HepG2 (cell line): ENCODE measurements around the gene KIFC1. TPM values are rescaled to one million over a fixed set of nuclear protein-coding genes. Genes with fewer than 3 reads are reported as not detected.

Experiments
- CHD4 ChIP-seq: fragments of 200-600 bp; sonication (generic); IDR thresholded peaks from 2 replicates; pipeline ENCODE4 v1.7.0; 2017; ENCODE audit warnings: mild to moderate bottlenecking, low read length, borderline replicate concordance
- GMEB2 ChIP-seq: IDR thresholded peaks from 2 replicates; pipeline ENCODE4 v1.6.1; 2016; ENCODE audit warnings: missing biosample characterization, missing genetic modification reagents, low read depth
- HOXA5 ChIP-seq: sonication (generic); formaldehyde crosslinking; IDR thresholded peaks from 2 replicates; pipeline ENCODE4 v1.4.0; 2020; ENCODE audit warnings: missing genetic modification reagents
- ISL2 ChIP-seq: sonication (generic); formaldehyde crosslinking; IDR thresholded peaks from 2 replicates; pipeline ENCODE4 v1.5.0; 2020; ENCODE audit warnings: missing genetic modification reagents
- JARID2 ChIP-seq: sonication (generic); formaldehyde crosslinking; IDR thresholded peaks from 2 replicates; pipeline ENCODE4 v1.8.1; 2023; ENCODE audit warnings: missing genetic modification reagents, inconsistent platforms; ENCODE audit not compliant: insufficient replicate concordance
- PHF20 ChIP-seq: sonication (generic); formaldehyde crosslinking; IDR thresholded peaks from 2 replicates; pipeline ENCODE4 v1.5.0; 2020; ENCODE audit warnings: mild to moderate bottlenecking, missing genetic modification reagents
- PHF5A ChIP-seq: IDR thresholded peaks from one replicate; pipeline ENCODE4 v1.6.1; 2018; ENCODE audit warnings: low read depth, missing genetic modification reagents; ENCODE audit not compliant: unreplicated experiment
- RELA ChIP-seq: sonication (generic); formaldehyde crosslinking; IDR thresholded peaks from 2 replicates; pipeline ENCODE4 v1.4.0; 2020; ENCODE audit warnings: missing genetic modification reagents
- SP2 ChIP-seq: sonication (generic); formaldehyde crosslinking; IDR thresholded peaks from 2 replicates; pipeline ENCODE4 v1.5.1; 2020; ENCODE audit warnings: mild to moderate bottlenecking, missing genetic modification reagents
- STAG1 ChIP-seq: sonication (generic); formaldehyde crosslinking; IDR thresholded peaks from 2 replicates; pipeline ENCODE4 v1.4.0; 2020; ENCODE audit warnings: missing genetic modification reagents
- STAT5B ChIP-seq: sonication (generic); formaldehyde crosslinking; IDR thresholded peaks from 2 replicates; pipeline ENCODE4 v1.4.0; 2020; ENCODE audit warnings: missing genetic modification reagents
- TAF1 ChIP-seq: sonication (generic); formaldehyde crosslinking; IDR thresholded peaks from 2 replicates; pipeline ENCODE4 v1.4.0; 2020; ENCODE audit warnings: missing genetic modification reagents
- TCF7L2 ChIP-seq: IDR thresholded peaks from 2 replicates; pipeline ENCODE4 v1.6.1; 2011; ENCODE audit warnings: mild to moderate bottlenecking, low read depth, low read length, moderate library complexity
- THAP11 ChIP-seq: IDR thresholded peaks from 2 replicates; pipeline ENCODE4 v1.6.1; 2016; ENCODE audit warnings: missing biosample characterization, missing genetic modification reagents
- ZFP1 ChIP-seq: IDR thresholded peaks from 2 replicates; pipeline ENCODE4 v1.6.1; 2016
- ZNF549 ChIP-seq: sonication (generic); formaldehyde crosslinking; IDR thresholded peaks from 2 replicates; pipeline ENCODE4 v1.5.0; 2020; ENCODE audit warnings: missing genetic modification reagents
- ZNF576 ChIP-seq: sonication (generic); formaldehyde crosslinking; IDR thresholded peaks from 2 replicates; pipeline ENCODE4 v1.4.0; 2020; ENCODE audit warnings: mild to moderate bottlenecking, missing genetic modification reagents
- ZNF850 ChIP-seq: sonication (generic); formaldehyde crosslinking; conservative IDR thresholded peaks from 2 replicates; pipeline ENCODE4 v1.9.0; 2021; ENCODE audit warnings: mild to moderate bottlenecking, missing genetic modification reagents
- ZSCAN12 ChIP-seq: sonication (generic); formaldehyde crosslinking; IDR thresholded peaks from 2 replicates; pipeline ENCODE4 v1.9.0; 2021; ENCODE audit warnings: mild to moderate bottlenecking, missing genetic modification reagents
- ZSCAN20 ChIP-seq: sonication (generic); formaldehyde crosslinking; IDR thresholded peaks from 2 replicates; pipeline ENCODE4 v1.4.0; 2020; ENCODE audit warnings: missing genetic modification reagents, mild to moderate bottlenecking, borderline replicate concordance
- polyA plus RNA-seq, 8 experiments: library from polyadenylated mRNA; depleted of rRNA in 3 of 8; stranded (reverse) in 7 of 8; unstranded in 1 of 8; fragments of >200 nt; fragmentation: Illumina TruSeq in 4 of 8; extraction: Trizol in 4 of 8; gene quantifications; 2 replicates each; pipeline versions ENCODE4 v1.2.1 to v1.2.3, GENCODE V29; 2011 to 2016; ENCODE audit warnings: low read depth in 4 of 8, missing spikeins in 1 of 8, mixed read lengths in 1 of 8; ENCODE audit not compliant: insufficient read depth in 1 of 8
- total RNA-seq, 5 experiments: library from RNA; depleted of rRNA; stranded (reverse); fragments of >200 nt; fragmentation: Illumina TruSeq; extraction: Trizol; gene quantifications; 2 replicates each; pipeline ENCODE4 v1.2.3, GENCODE V29; 2016; ENCODE audit warnings: low read depth in 1 of 5
- TF ChIP-seq, protein P1 (sequence below): sonication (generic); formaldehyde crosslinking; IDR thresholded peaks from 2 replicates; pipeline ENCODE4 v1.8.1; 2023; ENCODE audit warnings: missing genetic modification reagents, inconsistent platforms, borderline replicate concordance
- TF ChIP-seq, protein P2 (sequence below): conservative IDR thresholded peaks from 2 replicates; pipeline ENCODE4 v1.6.1; 2018; ENCODE audit warnings: missing genetic modification reagents
- TF ChIP-seq, protein P3 (sequence below): IDR thresholded peaks from 2 replicates; pipeline ENCODE4 v1.6.1; 2016; ENCODE audit warnings: low read depth, control low read depth

The KIFC1 gene
- total and polyA plus RNA-seq, 2 of the 13 experiments (the other 11 are each of a cell fraction or from before 2014, with no cell fraction given), result 25.0 to 45.5 TPM

GRCh38 chr6:33417903-33418689 is 26.5 kb downstream of the KIFC1 start, which contains the start of gene CUTA (continued):
- TF ChIP-seq ZNF576 (CRISPR knock-in tag), result no peak
- TF ChIP-seq, protein P1, sequence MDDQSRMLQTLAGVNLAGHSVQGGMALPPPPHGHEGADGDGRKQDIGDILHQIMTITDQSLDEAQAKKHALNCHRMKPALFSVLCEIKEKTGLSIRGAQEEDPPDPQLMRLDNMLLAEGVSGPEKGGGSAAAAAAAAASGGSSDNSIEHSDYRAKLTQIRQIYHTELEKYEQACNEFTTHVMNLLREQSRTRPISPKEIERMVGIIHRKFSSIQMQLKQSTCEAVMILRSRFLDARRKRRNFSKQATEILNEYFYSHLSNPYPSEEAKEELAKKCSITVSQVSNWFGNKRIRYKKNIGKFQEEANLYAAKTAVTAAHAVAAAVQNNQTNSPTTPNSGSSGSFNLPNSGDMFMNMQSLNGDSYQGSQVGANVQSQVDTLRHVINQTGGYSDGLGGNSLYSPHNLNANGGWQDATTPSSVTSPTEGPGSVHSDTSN (CRISPR knock-in tag), result no peak
- peak; percentile 95 for TF ChIP-seq ZSCAN12
- no peak; the same call in 1 of the 2 replicates for TF ChIP-seq RELA (CRISPR knock-in tag)
- 0 out of 2 replicates have a peak, but pooled peaks have one; percentile 17 for TF ChIP-seq STAT5B (CRISPR knock-in tag)
- no peak; the same call in 1 of the 2 replicates for TF ChIP-seq CHD4
- TF ChIP-seq HOXA5 (CRISPR knock-in tag), result peak; percentile 90
- TF ChIP-seq, protein P2, sequence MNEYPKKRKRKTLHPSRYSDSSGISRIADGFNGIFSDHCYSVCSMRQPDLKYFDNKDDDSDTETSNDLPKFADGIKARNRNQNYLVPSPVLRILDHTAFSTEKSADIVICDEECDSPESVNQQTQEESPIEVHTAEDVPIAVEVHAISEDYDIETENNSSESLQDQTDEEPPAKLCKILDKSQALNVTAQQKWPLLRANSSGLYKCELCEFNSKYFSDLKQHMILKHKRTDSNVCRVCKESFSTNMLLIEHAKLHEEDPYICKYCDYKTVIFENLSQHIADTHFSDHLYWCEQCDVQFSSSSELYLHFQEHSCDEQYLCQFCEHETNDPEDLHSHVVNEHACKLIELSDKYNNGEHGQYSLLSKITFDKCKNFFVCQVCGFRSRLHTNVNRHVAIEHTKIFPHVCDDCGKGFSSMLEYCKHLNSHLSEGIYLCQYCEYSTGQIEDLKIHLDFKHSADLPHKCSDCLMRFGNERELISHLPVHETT (CRISPR knock-in tag), result peak; percentile 74
- 0 out of 2 replicates have a peak, but pooled peaks have one; percentile 71 for TF ChIP-seq ZFP1
- TF ChIP-seq, protein P3, sequence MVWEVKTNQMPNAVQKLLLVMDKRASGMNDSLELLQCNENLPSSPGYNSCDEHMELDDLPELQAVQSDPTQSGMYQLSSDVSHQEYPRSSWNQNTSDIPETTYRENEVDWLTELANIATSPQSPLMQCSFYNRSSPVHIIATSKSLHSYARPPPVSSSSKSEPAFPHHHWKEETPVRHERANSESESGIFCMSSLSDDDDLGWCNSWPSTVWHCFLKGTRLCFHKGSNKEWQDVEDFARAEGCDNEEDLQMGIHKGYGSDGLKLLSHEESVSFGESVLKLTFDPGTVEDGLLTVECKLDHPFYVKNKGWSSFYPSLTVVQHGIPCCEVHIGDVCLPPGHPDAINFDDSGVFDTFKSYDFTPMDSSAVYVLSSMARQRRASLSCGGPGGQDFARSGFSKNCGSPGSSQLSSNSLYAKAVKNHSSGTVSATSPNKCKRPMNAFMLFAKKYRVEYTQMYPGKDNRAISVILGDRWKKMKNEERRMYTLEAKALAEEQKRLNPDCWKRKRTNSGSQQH (CRISPR knock-in tag), result peak; percentile 77; the same call in 1 of the 2 replicates
- peak; percentile 75 for TF ChIP-seq GMEB2 (CRISPR knock-in tag)
- TF ChIP-seq TCF7L2, result no peak
- no peak for TF ChIP-seq ZNF850 (CRISPR knock-in tag)
- peak; percentile 92 for TF ChIP-seq THAP11 (CRISPR knock-in tag)
- TF ChIP-seq PHF5A, result peak; percentile 62
- peak; percentile 91 for TF ChIP-seq PHF20
- peak; percentile 80; the same call in 1 of the 2 replicates for TF ChIP-seq TAF1
- TF ChIP-seq ISL2, result peak; percentile 71; the same call in 1 of the 2 replicates
- TF ChIP-seq JARID2 (CRISPR knock-in tag), result no peak
- no peak; the same call in 1 of the 2 replicates for TF ChIP-seq ZSCAN20 (CRISPR knock-in tag)
- TF ChIP-seq ZNF549 (CRISPR knock-in tag), result no peak
- TF ChIP-seq SP2 (CRISPR knock-in tag), result peak; percentile 86
- TF ChIP-seq STAG1 (CRISPR knock-in tag), result 0 out of 2 replicates have a peak, but pooled peaks have one; percentile 10
